ENCODE data around the gene BUB1. TPM values are rescaled to one million over a fixed set of nuclear protein-coding genes. Genes with fewer than 3 reads are reported as not detected.

Gene BUB1
- total RNA-seq, 1 experiment from 2014 or later = 80.2 TPM

- ChIA-PET RAD21 (ENCODE audit: low non-redundant PET in 1 of 2, low total read pairs in 2 of 2, uncharacterized antibody in 2 of 2, unreplicated experiment in 2 of 2) (no interaction called here), CTCF (no interaction called here), POLR2A (no interaction called here)
- Histone ChIP-seq H3K27me3 (ENCODE audit: insufficient read depth, low read length) (peaks cover 26% of the 10 kb centered on the region), H3K4me2 (ENCODE audit: low read length) (no peak overlapping the region), H3K4me3 (replicated peaks in 1 of 2; ENCODE audit: low read depth in 1 of 2, low read length in 2 of 2) (no peak overlapping the region), H3K9ac (ENCODE audit: low read length) (no peak overlapping the region), H4K20me1 (ENCODE audit: insufficient read depth) (no peaks in the 10 kb centered on the region), H3K36me3 (ENCODE audit: control insufficient read depth in 1 of 2, insufficient read depth in 2 of 2, low read length in 2 of 2) (no peaks in the 10 kb centered on the region), H3K27ac (ENCODE audit: low read depth, low read length) (no peak overlapping the region), H3K79me2 (ENCODE audit: insufficient read depth, low read length) (no peaks in the 10 kb centered on the region), H3K4me1 (ENCODE audit: control insufficient read depth in 1 of 2, insufficient read depth in 2 of 2, low read length in 2 of 2) (no peaks in the 10 kb centered on the region), H3K9me2 (ENCODE audit: insufficient read depth) (no peaks in the 10 kb centered on the region), H3K9me3 (ENCODE audit: control insufficient read depth in 1 of 2, insufficient read depth in 1 of 2, low read depth in 1 of 2, low read length in 2 of 2) (no peaks in the 10 kb centered on the region), H2AFZ (ENCODE audit: low read depth, low read length, poor library complexity, severe bottlenecking) (no peak overlapping the region)
- TF ChIP-seq RAD21 (IDR thresholded peaks at IDR 0.05; ENCODE audit: low read depth) (no peak), ZFX (IDR thresholded peaks at IDR 0.05) (no peak), YY1 (IDR thresholded peaks at IDR 0.05; ENCODE audit: extremely low read depth, insufficient replicate concordance, low read depth, low read length) (no peak), SP1 (IDR thresholded peaks at IDR 0.05; ENCODE audit: low read depth) (no peak), TCF7L2 (IDR thresholded peaks at IDR 0.05; ENCODE audit: borderline replicate concordance, extremely low read depth, insufficient read depth, insufficient read length) (no peak), ATF3 (IDR thresholded peaks at IDR 0.05) (no peak), CEBPB (IDR thresholded peaks at IDR 0.05; ENCODE audit: low read depth) (no peak), POLR2A (IDR thresholded peaks at IDR 0.05; ENCODE audit: borderline replicate concordance, extremely low read depth, insufficient read depth, insufficient read length) (no peak), EZH2phosphoT487 (IDR thresholded peaks at IDR 0.05; ENCODE audit: borderline replicate concordance) (no peak), EGR1 (IDR thresholded peaks at IDR 0.05; ENCODE audit: low read depth) (no peak), ZNF274 (IDR thresholded peaks at IDR 0.05; ENCODE audit: low read depth, low read length) (no peak), JUND (IDR thresholded peaks at IDR 0.05) (no peak), EZH2 (IDR thresholded peaks at IDR 0.05) (no peak), POLR2AphosphoS5 (IDR thresholded peaks at IDR 0.05; ENCODE audit: low read depth, low read length) (no peak)
- TF ChIP-seq, protein P1, sequence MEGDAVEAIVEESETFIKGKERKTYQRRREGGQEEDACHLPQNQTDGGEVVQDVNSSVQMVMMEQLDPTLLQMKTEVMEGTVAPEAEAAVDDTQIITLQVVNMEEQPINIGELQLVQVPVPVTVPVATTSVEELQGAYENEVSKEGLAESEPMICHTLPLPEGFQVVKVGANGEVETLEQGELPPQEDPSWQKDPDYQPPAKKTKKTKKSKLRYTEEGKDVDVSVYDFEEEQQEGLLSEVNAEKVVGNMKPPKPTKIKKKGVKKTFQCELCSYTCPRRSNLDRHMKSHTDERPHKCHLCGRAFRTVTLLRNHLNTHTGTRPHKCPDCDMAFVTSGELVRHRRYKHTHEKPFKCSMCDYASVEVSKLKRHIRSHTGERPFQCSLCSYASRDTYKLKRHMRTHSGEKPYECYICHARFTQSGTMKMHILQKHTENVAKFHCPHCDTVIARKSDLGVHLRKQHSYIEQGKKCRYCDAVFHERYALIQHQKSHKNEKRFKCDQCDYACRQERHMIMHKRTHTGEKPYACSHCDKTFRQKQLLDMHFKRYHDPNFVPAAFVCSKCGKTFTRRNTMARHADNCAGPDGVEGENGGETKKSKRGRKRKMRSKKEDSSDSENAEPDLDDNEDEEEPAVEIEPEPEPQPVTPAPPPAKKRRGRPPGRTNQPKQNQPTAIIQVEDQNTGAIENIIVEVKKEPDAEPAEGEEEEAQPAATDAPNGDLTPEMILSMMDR (IDR thresholded peaks at IDR 0.05 in 2 of 3, conservative IDR thresholded peaks at IDR 0.05 in 1 of 3; ENCODE audit: borderline replicate concordance in 1 of 3, insufficient read depth in 1 of 3, low read depth in 2 of 3, low read length in 2 of 3) = no peak
- TF ChIP-seq, protein P2, sequence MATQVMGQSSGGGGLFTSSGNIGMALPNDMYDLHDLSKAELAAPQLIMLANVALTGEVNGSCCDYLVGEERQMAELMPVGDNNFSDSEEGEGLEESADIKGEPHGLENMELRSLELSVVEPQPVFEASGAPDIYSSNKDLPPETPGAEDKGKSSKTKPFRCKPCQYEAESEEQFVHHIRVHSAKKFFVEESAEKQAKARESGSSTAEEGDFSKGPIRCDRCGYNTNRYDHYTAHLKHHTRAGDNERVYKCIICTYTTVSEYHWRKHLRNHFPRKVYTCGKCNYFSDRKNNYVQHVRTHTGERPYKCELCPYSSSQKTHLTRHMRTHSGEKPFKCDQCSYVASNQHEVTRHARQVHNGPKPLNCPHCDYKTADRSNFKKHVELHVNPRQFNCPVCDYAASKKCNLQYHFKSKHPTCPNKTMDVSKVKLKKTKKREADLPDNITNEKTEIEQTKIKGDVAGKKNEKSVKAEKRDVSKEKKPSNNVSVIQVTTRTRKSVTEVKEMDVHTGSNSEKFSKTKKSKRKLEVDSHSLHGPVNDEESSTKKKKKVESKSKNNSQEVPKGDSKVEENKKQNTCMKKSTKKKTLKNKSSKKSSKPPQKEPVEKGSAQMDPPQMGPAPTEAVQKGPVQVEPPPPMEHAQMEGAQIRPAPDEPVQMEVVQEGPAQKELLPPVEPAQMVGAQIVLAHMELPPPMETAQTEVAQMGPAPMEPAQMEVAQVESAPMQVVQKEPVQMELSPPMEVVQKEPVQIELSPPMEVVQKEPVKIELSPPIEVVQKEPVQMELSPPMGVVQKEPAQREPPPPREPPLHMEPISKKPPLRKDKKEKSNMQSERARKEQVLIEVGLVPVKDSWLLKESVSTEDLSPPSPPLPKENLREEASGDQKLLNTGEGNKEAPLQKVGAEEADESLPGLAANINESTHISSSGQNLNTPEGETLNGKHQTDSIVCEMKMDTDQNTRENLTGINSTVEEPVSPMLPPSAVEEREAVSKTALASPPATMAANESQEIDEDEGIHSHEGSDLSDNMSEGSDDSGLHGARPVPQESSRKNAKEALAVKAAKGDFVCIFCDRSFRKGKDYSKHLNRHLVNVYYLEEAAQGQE (IDR thresholded peaks at IDR 0.05; ENCODE audit: low read depth) = no peak
- TF ChIP-seq, protein P3, sequence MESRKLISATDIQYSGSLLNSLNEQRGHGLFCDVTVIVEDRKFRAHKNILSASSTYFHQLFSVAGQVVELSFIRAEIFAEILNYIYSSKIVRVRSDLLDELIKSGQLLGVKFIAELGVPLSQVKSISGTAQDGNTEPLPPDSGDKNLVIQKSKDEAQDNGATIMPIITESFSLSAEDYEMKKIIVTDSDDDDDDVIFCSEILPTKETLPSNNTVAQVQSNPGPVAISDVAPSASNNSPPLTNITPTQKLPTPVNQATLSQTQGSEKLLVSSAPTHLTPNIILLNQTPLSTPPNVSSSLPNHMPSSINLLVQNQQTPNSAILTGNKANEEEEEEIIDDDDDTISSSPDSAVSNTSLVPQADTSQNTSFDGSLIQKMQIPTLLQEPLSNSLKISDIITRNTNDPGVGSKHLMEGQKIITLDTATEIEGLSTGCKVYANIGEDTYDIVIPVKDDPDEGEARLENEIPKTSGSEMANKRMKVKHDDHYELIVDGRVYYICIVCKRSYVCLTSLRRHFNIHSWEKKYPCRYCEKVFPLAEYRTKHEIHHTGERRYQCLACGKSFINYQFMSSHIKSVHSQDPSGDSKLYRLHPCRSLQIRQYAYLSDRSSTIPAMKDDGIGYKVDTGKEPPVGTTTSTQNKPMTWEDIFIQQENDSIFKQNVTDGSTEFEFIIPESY (IDR thresholded peaks at IDR 0.05; ENCODE audit: extremely low read depth, insufficient replicate concordance, low read length) = no peak
- no peak for ATAC-seq
- DNase-seq (ENCODE audit: low read depth, low spot score) = no peak
- BruUV-seq (replicated peaks) = no TSS peak
- intact Hi-C loops (cut with micrococcal nuclease) = no loop called here
These were observed 24.9 kb upstream of the BUB1 start for GRCh38 chr2:110702514-110703380.
